ENCODE measurements around the gene MYO1G. TPM values are rescaled to one million over a fixed set of nuclear protein-coding genes. Genes with fewer than 3 reads are reported as not detected.
A peak's percentile ranks its signal among the peaks of the same experiment; 100 is the strongest.

The MYO1G gene
- total and polyA plus RNA-seq, 9 of the 15 experiments (the other 6 are each of a cell fraction or from before 2014, with no cell fraction given): 0.03 to 0.62 (median 0.13) TPM; not detected in 1

- TF ChIP-seq REST (IDR thresholded peaks at IDR 0.05; ENCODE audit: borderline replicate concordance) (peak; percentile 69), REST (CRISPR knock-in tag; IDR thresholded peaks at IDR 0.05; ENCODE audit: low read depth) (no peak), POLR2G (IDR thresholded peaks at IDR 0.05; ENCODE audit: low read depth, low read length) (peak; percentile 30; the same call in 1 of the 2 replicates), ZBTB43 (CRISPR knock-in tag; IDR thresholded peaks at IDR 0.05) (no peak), IRF9 (tag; IDR thresholded peaks at IDR 0.05) (no peak), ZNF134 (CRISPR knock-in tag; conservative IDR thresholded peaks at IDR 0.05) (no peak), HLTF (IDR thresholded peaks at IDR 0.05) (no peak), MYC (IDR thresholded peaks at IDR 0.05; ENCODE audit: low read depth, low read length) (peak; percentile 92), MYC (CRISPR knock-in tag; IDR thresholded peaks at IDR 0.05; ENCODE audit: borderline replicate concordance, low read depth) (no peak), EP400 (IDR thresholded peaks at IDR 0.05) (no peak; the same call in 1 of the 2 replicates), MNT (conservative IDR thresholded peaks at IDR 0.05) (peak in 1 of 2 experiments; percentile 38; a peak in 1 of 4 replicates), SMC3 (conservative IDR thresholded peaks at IDR 0.05; ENCODE audit: insufficient read depth, low read depth, low read length) (peak; percentile 70), XRCC4 (IDR thresholded peaks at IDR 0.05; ENCODE audit: extremely low read depth, insufficient read depth, insufficient read length) (no peak), RAD21 (CRISPR knock-in tag; conservative IDR thresholded peaks at IDR 0.05 in 1 of 2, IDR thresholded peaks at IDR 0.05 in 1 of 2) (peak; percentile 60 to 77), ZFP36 (IDR thresholded peaks at IDR 0.05; ENCODE audit: low read depth, low read length, partially characterized antibody) (peak; percentile 95)
Measured at GRCh38 chr7:44967571-44968446, 11.0 kb downstream of the MYO1G start (continued).
